Osteocyte (in vitro differentiated cells): ENCODE measurements around the gene ABCC2. TPM values are rescaled to one million over a fixed set of nuclear protein-coding genes. Genes with fewer than 3 reads are reported as not detected.
"Not testable (repeated sequence)": the region's sequence is repeated elsewhere in the genome, so short reads cannot be mapped to it uniquely, and the experiment has no call there.

Source experiments
- DNase-seq: peaks from one replicate; pipeline ENCODE4 v3.0.0; 2021; ENCODE audit warnings: mixed read lengths; ENCODE audit not compliant: unreplicated experiment; ENCODE audit errors: extremely low spot score
- H3K27ac Mint-ChIP-seq: one replicate; pipeline ENCODE4 v1.8.0; 2021; ENCODE audit warnings: mild to moderate bottlenecking, mixed read lengths; ENCODE audit not compliant: unreplicated experiment
- H3K27me3 Mint-ChIP-seq: one replicate; pipeline ENCODE4 v1.8.0; 2021; ENCODE audit warnings: mixed read lengths; ENCODE audit not compliant: unreplicated experiment
- H3K36me3 Mint-ChIP-seq: one replicate; pipeline ENCODE4 v1.8.0; 2021; ENCODE audit warnings: mixed read lengths; ENCODE audit not compliant: unreplicated experiment
- H3K4me1 Mint-ChIP-seq: one replicate; pipeline ENCODE4 v1.8.0; 2021; ENCODE audit warnings: mixed read lengths; ENCODE audit not compliant: unreplicated experiment
- H3K4me3 Mint-ChIP-seq: one replicate; pipeline ENCODE4 v1.8.0; 2021; ENCODE audit warnings: mild to moderate bottlenecking, moderate library complexity, mixed read lengths; ENCODE audit not compliant: unreplicated experiment
- H3K9me3 Mint-ChIP-seq: one replicate; pipeline ENCODE4 v1.8.0; 2021; ENCODE audit warnings: mixed read lengths; ENCODE audit not compliant: unreplicated experiment
- total RNA-seq: library from RNA; stranded (reverse); gene quantifications from 2 replicates; pipeline ENCODE4 v1.2.1, GENCODE V29; 2021
- TF ChIP-seq, protein P1 (sequence below): fragments of 200-600 bp; sonication (generic); IDR thresholded peaks from 2 replicates; pipeline ENCODE4 v1.5.0; 2021; ENCODE audit warnings: antibody characterized with exemption, mild to moderate bottlenecking, moderate library complexity

The ABCC2 gene
- total RNA-seq, 1 donor from 2014 or later: 0.24 TPM

GRCh38 chr10:99834410-99834809, 52.0 kb downstream of the ABCC2 start:
- Mint-ChIP-seq H3K27ac (no peak overlapping the region), H3K4me1 (no peaks in the 10 kb centered on the region), H3K9me3 (no peaks in the 10 kb centered on the region), H3K27me3 (peaks cover 3% of the 10 kb centered on the region), H3K4me3 (no peak overlapping the region), H3K36me3 (no peaks in the 10 kb centered on the region)
- DNase-seq: no peak
- TF ChIP-seq, protein P1, sequence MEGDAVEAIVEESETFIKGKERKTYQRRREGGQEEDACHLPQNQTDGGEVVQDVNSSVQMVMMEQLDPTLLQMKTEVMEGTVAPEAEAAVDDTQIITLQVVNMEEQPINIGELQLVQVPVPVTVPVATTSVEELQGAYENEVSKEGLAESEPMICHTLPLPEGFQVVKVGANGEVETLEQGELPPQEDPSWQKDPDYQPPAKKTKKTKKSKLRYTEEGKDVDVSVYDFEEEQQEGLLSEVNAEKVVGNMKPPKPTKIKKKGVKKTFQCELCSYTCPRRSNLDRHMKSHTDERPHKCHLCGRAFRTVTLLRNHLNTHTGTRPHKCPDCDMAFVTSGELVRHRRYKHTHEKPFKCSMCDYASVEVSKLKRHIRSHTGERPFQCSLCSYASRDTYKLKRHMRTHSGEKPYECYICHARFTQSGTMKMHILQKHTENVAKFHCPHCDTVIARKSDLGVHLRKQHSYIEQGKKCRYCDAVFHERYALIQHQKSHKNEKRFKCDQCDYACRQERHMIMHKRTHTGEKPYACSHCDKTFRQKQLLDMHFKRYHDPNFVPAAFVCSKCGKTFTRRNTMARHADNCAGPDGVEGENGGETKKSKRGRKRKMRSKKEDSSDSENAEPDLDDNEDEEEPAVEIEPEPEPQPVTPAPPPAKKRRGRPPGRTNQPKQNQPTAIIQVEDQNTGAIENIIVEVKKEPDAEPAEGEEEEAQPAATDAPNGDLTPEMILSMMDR: no peak

GRCh38 chr10:99835947-99836346, 53.5 kb downstream of the ABCC2 start:
- Mint-ChIP-seq H3K36me3 (no peaks in the 10 kb centered on the region), H3K4me3 (no peak overlapping the region), H3K27ac (no peak overlapping the region), H3K27me3 (no peaks in the 10 kb centered on the region), H3K9me3 (no peaks in the 10 kb centered on the region), H3K4me1 (no peaks in the 10 kb centered on the region)
- no peak for DNase-seq
- TF ChIP-seq, protein P1: no peak

DNA sequence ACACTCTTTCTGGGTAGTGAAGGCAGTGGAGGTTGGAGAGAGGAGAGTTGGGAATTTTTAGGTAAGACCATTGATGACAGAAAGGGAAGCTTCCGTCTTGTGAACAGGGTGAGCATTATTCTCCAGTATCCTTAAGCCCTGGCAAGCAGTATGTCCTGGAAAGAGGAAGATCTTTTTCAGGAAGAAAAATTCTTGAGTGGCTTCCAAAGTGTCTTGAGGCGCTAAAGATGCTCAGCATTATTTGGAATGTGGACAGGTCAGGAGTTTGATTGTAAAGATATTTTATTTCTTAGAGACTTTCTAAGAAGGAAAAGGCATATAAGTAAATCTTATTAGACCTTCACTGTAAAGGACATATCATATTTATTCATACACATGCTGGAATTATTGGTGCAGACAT, 54.3 kb downstream of the ABCC2 start:
- Mint-ChIP-seq H3K4me3 (no peak overlapping the region), H3K27me3 (no peaks in the 10 kb centered on the region), H3K27ac (no peak overlapping the region), H3K9me3 (no peaks in the 10 kb centered on the region), H3K4me1 (no peaks in the 10 kb centered on the region), H3K36me3 (no peaks in the 10 kb centered on the region)
- TF ChIP-seq, protein P1: no peak
- no peak for DNase-seq

DNA sequence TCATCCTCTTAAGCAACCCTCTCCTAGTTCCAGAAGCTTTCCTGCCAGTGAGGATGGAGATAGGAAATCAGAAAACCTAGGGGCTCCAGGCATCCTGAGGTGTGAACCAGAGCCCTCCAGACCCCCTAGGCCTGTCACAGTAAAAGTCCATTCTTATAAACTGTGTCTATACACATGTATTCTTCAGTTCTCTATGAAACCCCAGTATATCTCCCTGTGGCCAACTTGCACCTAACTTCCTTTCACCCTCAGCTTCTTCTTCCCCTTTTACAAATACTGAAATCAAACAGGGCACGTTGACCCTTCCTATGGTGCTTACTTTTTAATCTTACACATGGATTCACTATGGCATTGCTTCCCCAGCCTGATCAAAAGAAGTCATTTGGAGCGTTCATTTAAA, 58.4 kb downstream of the ABCC2 start:
- not testable (repeated sequence) for H3K9me3 Mint-ChIP-seq, H3K27me3 Mint-ChIP-seq, H3K4me3 Mint-ChIP-seq, DNase-seq, H3K36me3 Mint-ChIP-seq, H3K27ac Mint-ChIP-seq, H3K4me1 Mint-ChIP-seq

GRCh38 chr10:99841746-99842145, 59.3 kb downstream of the ABCC2 start:
- Mint-ChIP-seq H3K27ac (no peak overlapping the region), H3K36me3 (no peaks in the 10 kb centered on the region), H3K9me3 (no peaks in the 10 kb centered on the region), H3K4me3 (no peak overlapping the region), H3K27me3 (no peaks in the 10 kb centered on the region), H3K4me1 (peaks cover 12% of the 10 kb centered on the region)
- TF ChIP-seq, protein P1: no peak
- no peak for DNase-seq

DNA sequence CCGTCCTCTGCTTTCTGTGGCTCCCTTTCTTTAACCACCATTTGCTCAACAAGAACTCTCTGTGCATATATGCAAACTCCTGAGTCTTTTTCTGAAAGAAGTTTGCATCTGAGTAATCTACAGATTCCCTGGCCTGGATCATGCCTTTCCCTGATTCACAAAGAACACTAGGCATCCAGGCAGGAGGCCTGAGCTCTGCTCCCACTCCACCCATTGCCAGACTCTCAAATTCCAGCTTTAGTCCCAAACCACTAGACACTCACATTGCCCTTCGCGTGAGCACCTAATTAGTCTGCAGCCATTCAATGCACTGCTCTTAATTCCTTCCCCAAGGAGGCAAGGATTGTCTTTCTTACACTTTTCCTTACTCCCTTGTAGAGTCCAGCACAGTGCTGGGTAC, 60.9 kb downstream of the ABCC2 start:
- TF ChIP-seq, protein P1: no peak
- Mint-ChIP-seq H3K4me1 (peaks cover 12% of the 10 kb centered on the region), H3K36me3 (no peaks in the 10 kb centered on the region), H3K9me3 (no peaks in the 10 kb centered on the region), H3K27me3 (no peaks in the 10 kb centered on the region), H3K4me3 (no peak overlapping the region), H3K27ac (no peak overlapping the region)
- no peak for DNase-seq
